ENCODE measurements around the gene OASL.

Gene OASL

GRCh38 chr12:121008347-121009098 lies 30.5 kb downstream of the OASL start:
- H3K9me3 ChIP-seq (ENCODE audit: control insufficient read depth, insufficient read depth, low read depth, low read length) = no peaks in the 10 kb centered on the region
- ChIA-PET CTCF (interaction anchor here (0.6 to 1.6 kb wide), 4 partner anchors 127 to 609 kb away, joined by 3 to 5 read pairs (median 3); no protein-coding TSS in a partner anchor), POLR2A (interaction anchor here (1.0 kb wide), 1 partner anchor 427 kb away, joined by 3 read pairs; the partner anchor contains the start of gene POP5)
- no peak overlapping the region for H3K27ac ChIP-seq (ENCODE audit: extremely low read depth, low read depth, low read length)
- H3K4me1 ChIP-seq (ENCODE audit: control insufficient read depth, insufficient read depth, low read length) = no peaks in the 10 kb centered on the region
- H3K36me3 ChIP-seq (ENCODE audit: control insufficient read depth in 2 of 2, insufficient read depth in 1 of 2, low read length in 2 of 2) = peaks cover 17 to 84% of the 10 kb centered on the region in 2 experiments; a peak in 2 of 3 replicates
- TF ChIP-seq ZNF561 (tag by site-specific recombination; IDR thresholded peaks at IDR 0.05; ENCODE audit: borderline replicate concordance) (no peak), ZNF19 (tag by site-specific recombination; IDR thresholded peaks at IDR 0.05; ENCODE audit: low read depth) (no peak), ZNF623 (tag by site-specific recombination; IDR thresholded peaks at IDR 0.05) (peak; percentile 32; the same call in 1 of the 2 replicates), ZBTB20 (tag by site-specific recombination; IDR thresholded peaks at IDR 0.05) (no peak)
- H3K4me3 ChIP-seq (ENCODE audit: low read depth, low read length) = no peak overlapping the region

GRCh38 chr12:121005346-121005815 lies 33.7 kb downstream of the OASL start:
- peaks cover 26 to 88% of the 10 kb centered on the region in 2 experiments; a peak in 2 of 3 replicates for H3K36me3 ChIP-seq (ENCODE audit: control insufficient read depth in 2 of 2, insufficient read depth in 1 of 2, low read length in 2 of 2)
- TF ChIP-seq ZSCAN30 (tag by site-specific recombination; IDR thresholded peaks at IDR 0.05) = peak; percentile 98
- peak; percentile 48 for TF ChIP-seq ZNF654 (tag by site-specific recombination; IDR thresholded peaks at IDR 0.05; ENCODE audit: low read depth)
- no peak for TF ChIP-seq GLIS1 (tag by site-specific recombination; IDR thresholded peaks at IDR 0.05)
- TF ChIP-seq CTCF (tag by site-specific recombination; IDR thresholded peaks at IDR 0.05) = 0 out of 2 replicates have a peak, but pooled peaks have one; percentile 45
- H3K4me1 ChIP-seq (ENCODE audit: control insufficient read depth, insufficient read depth, low read length) = no peaks in the 10 kb centered on the region
- no peak overlapping the region for H3K4me3 ChIP-seq (ENCODE audit: low read depth, low read length)
- ChIA-PET POLR2A (interaction anchor here (0.6 to 1.7 kb wide), 2 partner anchors 424 to 605 kb away, joined by 3 to 7 read pairs; partner anchors contain the start of gene POP5), CTCF (interaction anchor here (0.5 to 3.4 kb wide), 31 partner anchors 9 to 1660 kb away, joined by 3 to 25 read pairs (median 4); partner anchors contain the start of genes C12orf43 and HNF1A)
- H3K27ac ChIP-seq (ENCODE audit: extremely low read depth, low read depth, low read length) = no peak overlapping the region
- no peaks in the 10 kb centered on the region for H3K9me3 ChIP-seq (ENCODE audit: control insufficient read depth, insufficient read depth, low read depth, low read length)

DNA sequence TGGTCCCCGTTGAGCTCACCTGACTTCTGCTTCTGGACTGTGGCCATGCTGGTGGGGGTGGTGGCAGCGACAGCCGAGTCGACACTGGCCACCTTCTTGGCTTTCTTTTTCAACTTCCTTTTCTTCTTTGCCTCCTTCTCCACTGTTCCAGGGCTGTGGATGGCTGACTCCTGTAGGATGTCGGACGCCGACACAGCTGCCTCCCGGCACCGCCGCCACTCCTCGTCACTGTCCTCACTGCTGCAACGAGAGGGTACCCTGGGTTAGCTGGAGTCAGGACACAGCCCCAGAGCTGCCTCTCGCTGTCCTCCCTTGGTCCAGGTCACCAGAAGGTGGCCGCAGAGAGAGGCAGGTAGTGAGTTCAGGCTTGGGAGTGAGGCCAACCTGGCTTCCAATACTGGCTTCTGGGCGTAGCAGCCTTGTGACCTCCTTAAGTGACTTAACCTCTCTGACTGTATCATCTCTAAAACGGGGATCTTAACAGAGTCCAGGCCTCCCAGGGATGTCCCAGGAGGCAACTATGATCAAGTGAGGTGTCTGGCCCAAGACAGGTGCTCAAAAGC lies 34.7 kb downstream of the OASL start:
- no peaks in the 10 kb centered on the region for H3K9me3 ChIP-seq (ENCODE audit: control insufficient read depth, insufficient read depth, low read depth, low read length)
- H3K4me3 ChIP-seq (ENCODE audit: low read depth, low read length) = no peak overlapping the region
- H3K4me1 ChIP-seq (ENCODE audit: control insufficient read depth, insufficient read depth, low read length) = no peaks in the 10 kb centered on the region
- H3K27ac ChIP-seq (ENCODE audit: extremely low read depth, low read depth, low read length) = no peak overlapping the region
- POLR2A ChIA-PET = no interaction called here
- no peak for TF ChIP-seq ZNF792 (tag by site-specific recombination; IDR thresholded peaks at IDR 0.05)
- H3K36me3 ChIP-seq (ENCODE audit: control insufficient read depth in 2 of 2, insufficient read depth in 1 of 2, low read length in 2 of 2) = peaks cover 20 to 77% of the 10 kb centered on the region in 2 experiments; a peak in 2 of 3 replicates
- CTCF ChIA-PET = interaction anchor here (0.9 to 3.4 kb wide), 7 partner anchors 10 to 105 kb away, joined by 3 to 25 read pairs (median 12); partner anchors contain the start of gene C12orf43

DNA sequence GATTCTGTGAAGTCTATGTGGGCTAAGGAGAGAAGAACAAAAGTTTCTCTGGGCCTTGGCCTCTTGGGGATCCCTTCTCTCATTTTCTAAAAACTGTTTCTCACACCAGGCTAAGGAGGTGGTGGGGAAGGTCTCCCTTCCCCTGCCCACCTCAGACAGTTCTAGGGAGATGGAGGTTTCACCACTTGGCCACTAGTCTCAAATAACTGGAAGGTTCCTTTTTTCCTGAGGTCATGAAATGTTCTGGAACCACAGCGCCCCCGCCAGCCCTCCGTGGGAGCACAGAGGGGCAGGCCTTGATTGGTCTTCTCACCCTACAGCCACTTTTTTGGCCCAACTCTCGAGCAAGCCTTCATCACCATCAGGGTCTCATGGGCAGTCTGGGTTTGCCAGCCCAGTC lies 35.4 kb downstream of the OASL start:
- ChIA-PET POLR2A (no interaction called here), CTCF (interaction anchor here (2.1 kb wide), 1 partner anchor 10 kb away, joined by 10 read pairs; no protein-coding TSS in a partner anchor)
- Histone ChIP-seq H3K27ac (ENCODE audit: extremely low read depth, low read depth, low read length) (no peak overlapping the region), H3K36me3 (ENCODE audit: control insufficient read depth in 2 of 2, insufficient read depth in 1 of 2, low read length in 2 of 2) (peaks cover 16 to 70% of the 10 kb centered on the region in 2 experiments; a peak in 2 of 3 replicates), H3K4me3 (ENCODE audit: low read depth, low read length) (no peak overlapping the region), H3K4me1 (ENCODE audit: control insufficient read depth, insufficient read depth, low read length) (no peaks in the 10 kb centered on the region), H3K9me3 (ENCODE audit: control insufficient read depth, insufficient read depth, low read depth, low read length) (no peaks in the 10 kb centered on the region)
- TF ChIP-seq ZNF776 (tag by site-specific recombination; IDR thresholded peaks at IDR 0.05; ENCODE audit: borderline replicate concordance) = no peak
- no peak for TF ChIP-seq ZNF548 (tag by site-specific recombination; IDR thresholded peaks at IDR 0.05)
- TF ChIP-seq ZNF48 (tag by site-specific recombination; IDR thresholded peaks at IDR 0.05) = no peak
- TF ChIP-seq ZNF585B (tag by site-specific recombination; IDR thresholded peaks at IDR 0.05) = no peak
- no peak for TF ChIP-seq ZNF404 (tag by site-specific recombination; IDR thresholded peaks at IDR 0.05)

Measured in HEK293 (cell line).